Measurements from ENCODE around the gene ELAPOR1. TPM values are rescaled to one million over a fixed set of nuclear protein-coding genes. Genes with fewer than 3 reads are reported as not detected.

ELAPOR1 gene
- total RNA-seq, 1 donor: 0.45 TPM

DNA sequence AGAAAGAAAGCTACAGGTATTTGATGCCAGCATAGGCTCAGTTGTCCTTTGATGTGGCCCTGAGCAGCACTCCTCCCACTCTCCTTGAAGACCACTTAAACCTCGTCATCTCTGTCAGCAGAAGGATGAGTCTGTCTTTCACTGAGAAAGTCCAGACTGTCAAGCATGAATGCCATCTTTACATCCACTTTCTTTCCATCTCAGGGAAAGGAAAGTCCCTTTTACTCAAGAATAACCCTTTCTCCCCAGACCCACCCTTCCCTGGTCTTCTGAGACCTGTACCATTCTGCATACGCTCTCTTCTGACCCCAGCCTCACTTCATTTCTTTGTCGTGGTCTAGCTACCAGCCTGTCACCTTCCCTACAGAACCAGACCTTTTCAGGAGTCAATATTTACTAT is 4.0 kb upstream of the ELAPOR1 start:
- no peak for DNase-seq (ENCODE audit: low read depth)
- TF ChIP-seq, protein P1, sequence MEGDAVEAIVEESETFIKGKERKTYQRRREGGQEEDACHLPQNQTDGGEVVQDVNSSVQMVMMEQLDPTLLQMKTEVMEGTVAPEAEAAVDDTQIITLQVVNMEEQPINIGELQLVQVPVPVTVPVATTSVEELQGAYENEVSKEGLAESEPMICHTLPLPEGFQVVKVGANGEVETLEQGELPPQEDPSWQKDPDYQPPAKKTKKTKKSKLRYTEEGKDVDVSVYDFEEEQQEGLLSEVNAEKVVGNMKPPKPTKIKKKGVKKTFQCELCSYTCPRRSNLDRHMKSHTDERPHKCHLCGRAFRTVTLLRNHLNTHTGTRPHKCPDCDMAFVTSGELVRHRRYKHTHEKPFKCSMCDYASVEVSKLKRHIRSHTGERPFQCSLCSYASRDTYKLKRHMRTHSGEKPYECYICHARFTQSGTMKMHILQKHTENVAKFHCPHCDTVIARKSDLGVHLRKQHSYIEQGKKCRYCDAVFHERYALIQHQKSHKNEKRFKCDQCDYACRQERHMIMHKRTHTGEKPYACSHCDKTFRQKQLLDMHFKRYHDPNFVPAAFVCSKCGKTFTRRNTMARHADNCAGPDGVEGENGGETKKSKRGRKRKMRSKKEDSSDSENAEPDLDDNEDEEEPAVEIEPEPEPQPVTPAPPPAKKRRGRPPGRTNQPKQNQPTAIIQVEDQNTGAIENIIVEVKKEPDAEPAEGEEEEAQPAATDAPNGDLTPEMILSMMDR (IDR thresholded peaks at IDR 0.05; ENCODE audit: insufficient read depth, low read length): no peak
- no peak overlapping the region for H3K4me3 ChIP-seq (ENCODE audit: low read depth, low read length)

DNA sequence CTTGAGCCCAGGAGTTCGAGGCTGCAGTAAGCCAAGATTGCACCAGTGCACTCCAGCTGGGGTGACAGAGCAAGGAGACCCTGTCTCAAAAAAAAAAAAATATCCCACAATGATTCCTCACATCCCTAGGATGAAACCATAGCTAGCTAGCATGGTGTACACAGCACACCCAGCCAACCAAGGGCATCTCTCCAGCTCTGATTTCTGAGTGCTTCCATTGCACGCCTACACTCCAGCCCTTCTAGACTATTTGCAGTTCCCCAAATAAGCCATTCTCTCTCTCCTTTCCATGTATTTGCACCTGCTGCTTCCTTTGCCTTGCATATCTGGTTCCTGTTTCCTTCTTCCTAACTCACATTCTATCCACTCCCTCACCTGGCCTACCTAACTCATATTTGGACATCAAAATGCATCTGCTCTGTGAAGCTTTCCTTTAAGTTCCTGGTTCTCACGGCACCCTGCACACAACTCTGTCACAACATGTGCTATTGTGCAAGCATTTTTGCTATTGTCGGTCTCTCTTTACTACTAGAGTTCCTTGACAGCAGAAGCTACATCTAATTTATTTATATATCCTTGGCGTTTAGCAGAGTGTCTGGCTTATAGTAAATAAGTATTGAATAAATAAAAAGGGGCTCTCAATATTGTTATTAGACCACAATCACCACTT is 2.4 kb upstream of the ELAPOR1 start:
- no peak overlapping the region for H3K4me3 ChIP-seq (ENCODE audit: low read depth, low read length)
- no peak for DNase-seq (ENCODE audit: low read depth)
- TF ChIP-seq, protein P1 (IDR thresholded peaks at IDR 0.05; ENCODE audit: insufficient read depth, low read length): no peak

DNA sequence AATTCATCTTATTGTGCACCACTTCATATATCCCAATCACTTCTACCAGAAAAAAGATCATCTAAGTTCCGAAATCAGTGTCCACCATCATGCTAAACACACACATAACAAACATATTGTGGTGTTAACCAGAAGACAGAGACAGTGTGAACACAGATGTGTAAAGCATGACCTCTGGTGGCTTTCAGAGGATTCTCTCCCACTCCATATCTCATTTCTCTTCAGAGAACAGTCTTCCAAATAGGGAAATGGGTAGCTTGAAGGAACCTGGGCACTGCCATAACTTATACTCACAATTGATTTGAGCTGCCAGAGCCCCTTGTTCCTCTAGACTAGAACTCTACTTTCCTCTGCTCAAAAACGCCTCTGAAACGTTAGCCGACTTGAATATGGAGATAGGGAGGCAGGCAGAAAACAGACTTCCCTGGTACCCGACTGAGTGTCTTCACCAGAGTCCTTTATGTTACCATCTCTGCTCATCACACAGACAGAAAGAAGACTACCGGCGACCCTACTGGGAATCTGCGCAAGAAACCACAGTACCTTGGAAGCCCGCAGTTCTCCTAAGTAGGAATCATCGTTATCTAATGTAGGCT is 1.8 kb upstream of the ELAPOR1 start:
- peak; percentile 50 for DNase-seq (ENCODE audit: low read depth)
- H3K4me3 ChIP-seq (ENCODE audit: low read depth, low read length): peak overlapping the region; percentile 44
- TF ChIP-seq, protein P1 (IDR thresholded peaks at IDR 0.05; ENCODE audit: insufficient read depth, low read length): peak; percentile 31

DNA sequence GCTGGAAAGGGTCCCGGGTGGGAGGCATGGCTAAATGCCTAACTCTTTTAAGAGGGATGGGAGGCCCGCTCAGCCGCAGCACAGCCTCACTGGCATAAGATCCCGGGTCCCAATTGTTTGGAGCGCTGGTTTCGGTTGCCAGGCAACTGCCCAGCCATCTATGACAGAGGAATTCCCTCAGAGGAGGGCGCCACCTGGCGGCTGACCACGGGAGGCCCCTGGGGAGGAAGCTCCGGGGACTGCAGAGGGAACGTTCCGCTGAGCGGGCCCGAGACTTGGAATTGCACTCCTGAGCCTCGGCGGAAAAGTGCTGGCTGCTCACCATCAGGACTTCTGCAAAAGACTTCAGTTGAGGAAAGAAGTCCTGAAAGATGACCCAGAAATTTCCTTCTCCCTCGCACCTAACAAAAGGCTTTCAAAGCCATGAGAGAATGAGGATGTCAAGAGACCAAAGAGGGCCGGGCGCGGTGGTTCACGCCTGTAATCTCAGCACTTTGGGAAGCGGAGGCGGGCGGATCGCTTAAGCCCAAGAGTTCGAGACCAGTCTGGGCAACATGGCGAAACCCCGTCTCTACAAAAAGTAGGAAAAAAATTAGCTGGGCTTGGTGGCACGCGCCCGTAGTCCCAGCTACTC is 1.1 kb upstream of the ELAPOR1 start:
- DNase-seq (ENCODE audit: low read depth): peak; percentile 85
- TF ChIP-seq, protein P1 (IDR thresholded peaks at IDR 0.05; ENCODE audit: insufficient read depth, low read length): peak; percentile 95
- H3K4me3 ChIP-seq (ENCODE audit: low read depth, low read length): peak overlapping the region; percentile 44

DNA sequence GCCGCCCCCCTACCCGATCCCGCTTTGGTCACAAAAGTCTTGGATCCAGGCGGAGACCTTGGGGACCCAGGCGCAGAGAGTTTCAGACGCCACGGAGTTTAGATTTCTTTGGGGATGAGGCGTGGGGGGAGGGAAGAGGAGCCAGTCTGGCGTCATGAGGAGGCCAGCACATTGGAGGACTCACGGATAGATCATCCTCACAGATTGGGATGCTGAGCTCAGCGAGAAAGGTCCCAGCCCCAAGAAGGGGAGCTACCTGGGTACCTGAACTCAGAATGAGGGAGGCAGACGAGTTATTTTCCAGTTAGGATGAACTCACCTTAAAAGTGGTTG is 393 bp downstream of the ELAPOR1 start:
- no peak for DNase-seq (ENCODE audit: low read depth)
- H3K4me3 ChIP-seq (ENCODE audit: low read depth, low read length): no peak overlapping the region
- TF ChIP-seq, protein P1 (IDR thresholded peaks at IDR 0.05; ENCODE audit: insufficient read depth, low read length): no peak

DNA sequence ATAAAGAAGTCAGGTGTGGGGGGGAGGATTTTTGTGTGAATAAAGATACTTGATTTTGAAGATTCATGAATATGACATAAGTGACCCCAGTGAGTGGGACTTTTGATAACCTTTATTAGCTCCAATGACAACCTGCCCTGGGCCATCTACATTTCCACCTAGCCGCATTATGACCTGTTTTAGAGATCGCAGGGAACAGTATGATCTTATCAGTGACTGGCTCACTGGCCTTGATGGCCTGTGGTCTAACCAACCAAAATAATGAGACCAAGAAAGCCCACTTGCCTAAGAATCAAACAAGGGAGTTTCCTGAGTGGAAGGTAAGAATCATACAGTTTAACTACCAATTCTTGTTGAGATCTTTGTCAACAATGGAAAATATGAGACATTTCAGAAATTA is 1.8 kb downstream of the ELAPOR1 start:
- H3K4me3 ChIP-seq (ENCODE audit: low read depth, low read length): no peak overlapping the region
- TF ChIP-seq, protein P1 (IDR thresholded peaks at IDR 0.05; ENCODE audit: insufficient read depth, low read length): no peak
- DNase-seq (ENCODE audit: low read depth): no peak

Measured in fibroblast of the aortic adventitia (primary cell).